HG02610 (cell line): ENCODE measurements around the gene BORCS5.
A peak's percentile ranks its signal among the peaks of the same experiment; 100 is the strongest.

ENCODE experiments used
- ATAC-seq: cut with Tn5 transposase; IDR thresholded peaks from one replicate; pipeline ENCODE4 v1.9.1; 2021; ENCODE audit warnings: mild to moderate bottlenecking, moderate library complexity; ENCODE audit not compliant: unreplicated experiment

BORCS5 gene

DNA sequence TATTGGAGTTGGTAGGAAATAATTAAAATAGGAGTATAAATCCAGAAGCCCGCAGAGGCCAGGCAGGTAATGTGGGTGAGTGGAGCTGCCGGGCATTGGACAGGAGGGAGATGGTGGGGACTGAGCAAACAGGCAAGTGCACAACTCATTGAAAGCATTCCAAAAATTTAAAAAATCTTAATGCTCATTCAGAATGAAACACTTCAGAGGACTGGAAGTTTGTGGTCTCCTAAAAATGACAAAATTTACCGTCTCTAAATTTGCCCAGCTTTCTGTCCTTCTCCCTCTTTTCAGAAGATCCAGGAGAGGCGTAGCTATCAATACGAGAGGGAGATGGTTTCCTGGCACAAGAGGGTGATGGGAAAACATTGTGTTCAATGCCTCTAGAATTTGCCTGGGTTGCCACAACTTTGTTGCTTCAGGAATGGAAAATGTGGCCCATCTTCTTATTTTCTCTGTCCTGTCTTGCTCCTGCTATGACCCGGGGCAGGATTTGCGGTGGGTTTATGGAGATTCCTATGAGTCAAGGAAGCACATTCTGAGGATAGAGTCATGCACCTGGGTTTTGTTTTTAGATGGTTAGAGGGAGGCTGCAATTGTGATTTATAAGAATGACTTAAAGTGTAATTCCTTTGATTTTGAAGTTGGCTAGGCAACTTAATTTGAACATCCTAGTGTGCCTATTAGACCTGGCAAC lies 72.2 kb downstream of the BORCS5 start:
- ATAC-seq, result no peak

GRCh38 chr12:12432364-12432763 lies 75.5 kb downstream of the BORCS5 start:
- ATAC-seq, result no peak

DNA sequence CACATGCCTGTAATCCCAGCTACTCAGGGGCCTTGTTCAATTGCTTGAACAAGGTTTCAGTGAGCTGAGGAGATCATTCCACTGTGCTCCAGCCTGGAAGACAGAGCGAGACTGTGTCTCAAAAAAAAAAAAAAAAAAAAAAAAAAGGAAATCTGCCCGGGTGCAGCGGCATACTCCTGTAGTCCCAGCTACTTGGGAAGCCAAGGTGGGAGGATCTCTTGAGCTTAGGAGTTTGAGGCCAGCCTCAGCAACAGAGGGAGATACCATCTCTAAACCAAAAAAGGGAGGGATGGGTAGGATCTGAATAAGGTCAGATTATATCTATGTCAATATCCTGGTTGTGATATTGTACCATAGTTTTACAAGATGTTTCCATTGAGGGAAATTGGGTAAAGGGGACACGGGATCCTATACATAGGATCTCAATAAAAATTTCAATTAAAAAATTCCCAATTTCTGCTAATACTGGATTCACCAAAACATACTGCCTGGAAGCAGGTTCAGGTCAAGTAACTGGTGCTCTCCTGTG lies 76.4 kb downstream of the BORCS5 start:
- ATAC-seq, result no peak

GRCh38 chr12:12436831-12437345 lies 80.0 kb downstream of the BORCS5 start:
- no peak for ATAC-seq

DNA sequence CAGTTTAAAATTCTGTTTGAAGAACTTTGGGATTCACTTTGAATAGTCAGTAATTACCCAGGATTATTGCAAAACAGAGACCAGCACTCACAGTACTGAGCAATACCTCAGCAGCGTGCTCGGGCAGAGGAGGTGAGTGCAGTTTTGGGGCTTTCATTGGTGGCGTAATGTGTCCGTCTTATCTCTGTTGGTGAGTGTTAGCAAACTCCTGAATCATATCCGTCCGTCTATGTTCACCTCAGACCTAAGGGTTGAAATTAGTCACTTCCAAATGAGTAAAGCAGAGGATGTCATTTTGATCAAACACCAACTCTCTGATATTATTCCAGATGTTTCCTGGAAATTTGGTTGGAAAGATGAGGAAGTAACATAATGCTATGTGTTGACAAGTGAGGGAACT lies 82.8 kb downstream of the BORCS5 start:
- ATAC-seq, result no peak

DNA sequence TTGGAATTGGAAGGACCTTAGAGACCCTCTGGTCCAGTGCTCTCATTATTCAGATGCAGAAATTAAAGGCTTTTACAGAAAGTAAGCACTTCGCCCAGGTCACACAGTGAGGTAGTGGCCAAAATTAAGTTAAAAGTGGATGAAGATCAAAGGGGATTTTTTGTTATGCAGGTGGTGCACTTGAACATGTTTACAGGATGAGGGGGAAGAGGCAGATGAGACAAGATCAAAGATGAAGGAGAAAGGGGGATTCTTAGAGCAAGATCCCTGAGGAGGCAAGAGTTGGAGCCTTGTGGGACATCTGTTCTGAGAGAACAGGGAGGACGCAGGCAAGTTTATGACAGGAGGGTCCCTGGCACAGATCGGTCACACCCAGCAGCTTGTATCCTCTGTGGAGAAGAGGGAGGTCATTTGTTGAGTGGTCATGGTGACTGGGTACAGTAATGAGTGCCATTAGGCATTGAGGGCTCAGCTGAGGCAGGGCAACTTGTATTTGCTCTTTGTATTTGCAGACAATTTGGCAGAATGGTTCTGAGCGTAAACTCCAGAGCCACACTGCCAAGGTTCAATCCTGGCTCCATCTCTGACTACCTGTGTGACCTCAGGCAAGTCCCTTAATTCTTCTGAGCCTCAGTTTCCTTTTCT lies 84.0 kb downstream of the BORCS5 start:
- ATAC-seq, result no peak

- ATAC-seq, result no peak
Measured at GRCh38 chr12:12441429-12441807, 84.5 kb downstream of the BORCS5 start.

DNA sequence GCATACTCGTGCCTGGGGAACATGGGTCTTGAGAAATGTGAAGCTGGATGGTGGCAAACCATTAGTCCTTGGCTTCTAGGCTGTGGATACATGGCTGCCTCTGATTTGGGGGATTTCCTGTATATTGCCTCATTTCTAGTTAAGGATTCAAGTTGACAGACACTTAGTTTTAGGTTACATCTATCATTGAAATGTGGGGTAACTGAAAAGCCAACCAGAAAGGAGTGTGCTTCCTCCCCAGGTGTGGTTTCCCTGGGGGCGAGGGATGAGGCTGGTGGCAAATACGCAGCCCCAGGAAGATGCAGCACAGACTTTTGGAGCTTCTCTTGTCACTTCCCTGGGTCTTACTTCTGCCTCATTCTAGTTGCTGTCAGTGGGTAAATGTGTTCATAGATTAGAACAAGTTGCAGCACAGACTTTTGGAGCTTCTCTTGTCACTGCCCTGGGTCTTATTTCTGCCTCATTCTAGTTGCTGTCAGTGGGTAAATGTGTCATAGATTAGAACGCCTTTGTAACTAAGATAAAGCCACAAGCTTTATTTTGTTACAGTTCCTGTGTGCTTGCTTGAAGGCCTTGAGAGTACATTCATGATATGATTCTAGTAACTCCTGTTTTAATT lies 85.1 kb downstream of the BORCS5 start:
- ATAC-seq, result peak; percentile 60

DNA sequence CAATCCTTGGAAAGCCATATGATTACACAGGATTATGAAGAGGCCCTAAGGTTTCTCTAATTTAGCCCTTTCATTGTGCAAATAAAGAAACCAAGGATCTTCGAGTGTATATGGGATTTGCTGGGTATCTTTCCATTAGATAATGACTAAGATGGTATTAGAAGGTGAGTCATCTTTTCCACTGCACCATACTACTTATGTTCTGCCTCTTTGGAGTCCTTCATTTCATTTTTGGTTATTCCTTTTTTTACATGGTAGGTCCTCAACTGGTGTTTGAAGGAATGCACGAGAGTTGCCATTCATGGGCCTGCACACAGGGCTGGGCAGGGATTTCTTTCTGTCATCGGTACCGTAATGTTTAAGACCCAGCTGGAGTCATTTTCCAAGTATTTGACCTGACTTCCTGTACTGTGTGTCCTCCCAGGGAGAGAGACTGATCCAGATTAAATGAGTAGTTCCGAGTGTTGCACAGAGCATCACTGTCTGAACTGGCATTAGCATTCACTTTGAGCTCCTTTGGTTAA lies 85.7 kb downstream of the BORCS5 start:
- peak; percentile 12 for ATAC-seq

GRCh38 chr12:12443431-12443878 lies 86.6 kb downstream of the BORCS5 start:
- no peak for ATAC-seq

- no peak for ATAC-seq
Measured at GRCh38 chr12:12445165-12445881, 88.4 kb downstream of the BORCS5 start.

- ATAC-seq, result no peak
Measured at GRCh38 chr12:12445882-12446181, 89.0 kb downstream of the BORCS5 start.

GRCh38 chr12:12446786-12447185 lies 89.9 kb downstream of the BORCS5 start:
- ATAC-seq, result no peak

- ATAC-seq, result no peak
Measured at GRCh38 chr12:12447236-12447635, 90.4 kb downstream of the BORCS5 start.

DNA sequence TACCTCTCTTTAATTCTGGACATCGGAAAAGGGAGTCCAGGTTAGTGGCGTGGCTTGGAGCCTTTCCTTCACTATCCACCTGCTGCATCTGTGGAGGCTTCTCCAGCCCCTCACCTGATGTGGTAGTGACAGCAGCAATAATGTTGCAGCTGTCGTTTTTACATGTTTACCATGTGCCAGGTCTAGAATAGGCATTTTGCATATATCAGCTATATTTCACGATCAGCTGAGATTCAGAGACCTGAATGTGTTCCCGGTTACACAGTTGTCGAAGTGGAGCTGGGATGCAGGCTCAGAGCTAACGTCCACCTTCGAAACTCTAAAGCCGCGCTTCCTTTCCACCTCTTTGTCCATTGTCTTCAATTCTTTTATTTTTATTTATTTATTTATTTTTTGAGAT lies 91.0 kb downstream of the BORCS5 start:
- ATAC-seq, result no peak

- no peak for ATAC-seq
Measured at GRCh38 chr12:12449533-12450025, 92.7 kb downstream of the BORCS5 start.

DNA sequence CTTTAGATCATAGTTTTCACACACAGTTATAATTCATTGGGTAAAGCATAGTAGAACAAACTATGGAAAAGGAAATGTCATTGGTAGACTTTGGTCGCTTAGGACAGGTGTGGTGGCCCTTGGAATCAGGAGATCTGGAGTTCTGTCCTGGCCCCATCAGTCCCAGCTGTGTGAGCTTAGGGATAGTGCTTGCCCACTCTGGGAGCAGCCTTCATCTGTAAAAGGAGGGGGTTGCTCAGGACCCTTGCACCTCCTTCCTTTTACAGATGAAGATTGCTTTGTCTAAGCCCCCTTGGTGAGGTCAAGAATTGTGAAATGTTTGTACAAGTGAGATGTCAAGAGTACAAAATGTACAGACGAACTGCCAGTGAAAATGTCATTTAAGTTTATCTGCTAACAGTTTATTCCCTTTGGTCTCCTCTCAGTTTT lies 93.2 kb downstream of the BORCS5 start:
- ATAC-seq, result no peak

DNA sequence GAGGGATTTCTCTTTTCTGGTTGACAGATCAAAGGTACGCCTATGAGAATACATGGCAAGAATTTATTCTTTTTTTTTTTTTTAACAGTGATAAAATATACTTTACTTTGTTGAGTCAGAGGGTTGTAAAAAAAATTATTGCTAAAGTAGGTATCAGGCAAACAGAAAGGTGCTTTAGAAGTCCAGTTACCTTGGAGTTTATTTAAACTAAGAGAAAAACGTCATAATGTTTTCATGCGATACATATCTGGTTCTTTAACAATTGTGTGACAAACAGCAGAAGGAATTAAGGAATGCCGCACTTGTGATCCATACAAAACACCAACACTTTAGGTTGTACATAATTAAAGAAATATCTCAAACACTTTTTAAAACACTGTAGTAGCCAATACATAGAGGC lies 94.2 kb downstream of the BORCS5 start:
- ATAC-seq, result no peak

- ATAC-seq, result no peak
Measured at GRCh38 chr12:12452326-12452902, 95.5 kb downstream of the BORCS5 start.

DNA sequence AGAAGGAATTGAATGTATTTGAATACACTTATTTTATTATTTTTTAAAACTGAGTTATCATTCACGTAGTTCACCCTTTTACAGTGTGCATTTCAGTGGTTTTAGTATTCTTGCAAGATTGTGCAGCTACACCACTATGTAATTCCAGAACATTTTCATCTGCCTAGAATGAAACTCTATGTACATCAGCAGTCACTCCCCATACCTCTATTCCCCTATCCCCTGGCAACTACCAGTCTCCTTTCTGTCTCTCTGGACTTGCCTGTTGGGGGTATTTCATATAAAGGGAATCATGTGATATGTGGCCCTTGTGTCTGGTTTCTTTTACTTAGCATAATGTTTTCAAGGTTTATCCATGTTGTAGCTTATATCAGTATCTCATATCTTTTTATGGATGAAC lies 96.8 kb downstream of the BORCS5 start:
- no peak for ATAC-seq

DNA sequence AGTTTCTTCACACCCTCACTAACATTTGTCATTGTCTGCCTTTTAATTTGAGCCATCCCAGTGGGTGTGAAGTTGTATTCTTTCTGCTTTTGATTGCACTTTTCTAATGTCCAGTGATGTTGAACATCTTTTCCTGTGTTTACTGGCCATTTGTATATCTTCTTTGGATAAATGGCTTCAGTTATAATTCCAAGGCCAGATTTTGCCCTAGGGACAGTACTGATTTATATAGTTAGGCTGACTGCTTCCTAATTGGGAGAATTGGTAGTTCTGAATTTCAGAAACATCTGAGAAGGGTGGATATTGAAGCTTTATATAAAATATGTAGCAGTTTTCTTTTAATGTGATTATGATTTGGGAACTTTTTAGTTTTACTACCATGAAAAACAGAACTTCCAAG lies 97.4 kb downstream of the BORCS5 start:
- no peak for ATAC-seq
